Stimulated activated CD4-positive, alpha-beta T cell treated with anti-CD3 and anti-CD28 coated beads, Interleukin-1b, Interleukin-23, amount 100 ng/mL, for 1 hour (primary cell): ENCODE results near the gene ANXA3.
"Not testable (repeated sequence)": the region's sequence is repeated elsewhere in the genome, so short reads cannot be mapped to it uniquely, and the experiment has no call there.

Experiments used
- DNase-seq, 2 donors: peaks; one replicate each; pipeline ENCODE4 v3.0.0-alpha.2; 2020; ENCODE audit warnings: low read depth in 2 of 2

Gene ANXA3

DNA sequence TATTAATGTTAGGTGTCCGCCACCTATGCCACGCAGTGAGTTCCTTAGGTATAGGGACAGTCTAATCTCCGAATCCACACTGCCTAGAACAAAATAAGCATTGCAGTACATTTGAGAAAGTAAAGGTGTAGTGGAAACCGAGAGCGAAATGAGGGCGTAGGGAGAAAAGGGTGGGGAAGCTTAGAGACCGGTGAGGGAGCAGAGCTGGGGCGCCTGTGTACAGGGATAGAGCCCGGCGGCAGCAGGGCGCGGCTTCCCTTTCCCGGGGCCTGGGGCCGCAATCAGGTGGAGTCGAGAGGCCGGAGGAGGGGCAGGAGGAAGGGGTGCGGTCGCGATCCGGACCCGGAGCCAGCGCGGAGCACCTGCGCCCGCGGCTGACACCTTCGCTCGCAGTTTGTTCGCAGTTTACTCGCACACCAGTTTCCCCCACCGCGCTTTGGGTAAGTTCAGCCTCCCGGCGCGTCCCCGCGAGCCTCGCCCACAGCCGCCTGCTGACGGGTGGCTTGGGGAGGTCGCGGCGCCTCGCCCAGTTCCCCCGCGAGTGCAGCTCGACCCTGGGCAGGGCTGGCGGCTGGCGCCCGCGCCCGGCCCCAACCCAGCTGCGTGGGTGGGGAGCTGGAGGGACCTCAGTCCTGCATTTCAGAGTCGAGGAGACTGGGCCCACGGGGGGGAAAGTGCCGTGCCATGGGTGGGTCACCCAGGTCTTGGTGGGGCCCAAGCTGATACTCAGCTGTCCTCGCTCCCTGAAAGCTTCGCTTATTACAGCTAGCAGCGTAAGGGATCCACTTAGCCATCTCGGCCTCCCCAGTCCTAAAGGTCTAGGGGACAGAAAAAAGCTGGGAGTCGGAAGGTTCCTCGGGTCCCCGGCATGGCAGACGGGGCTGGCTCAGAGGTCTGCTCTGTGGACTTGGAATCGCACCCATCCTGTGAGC is at the start of gene ANXA3:
Gene ANXA3, plus strand, starts transcription at position 351 of the 932 bp plus-strand sequence. CDS start 2,704 bp downstream, outside the sequence.
- DNase-seq, result no peak

DNA sequence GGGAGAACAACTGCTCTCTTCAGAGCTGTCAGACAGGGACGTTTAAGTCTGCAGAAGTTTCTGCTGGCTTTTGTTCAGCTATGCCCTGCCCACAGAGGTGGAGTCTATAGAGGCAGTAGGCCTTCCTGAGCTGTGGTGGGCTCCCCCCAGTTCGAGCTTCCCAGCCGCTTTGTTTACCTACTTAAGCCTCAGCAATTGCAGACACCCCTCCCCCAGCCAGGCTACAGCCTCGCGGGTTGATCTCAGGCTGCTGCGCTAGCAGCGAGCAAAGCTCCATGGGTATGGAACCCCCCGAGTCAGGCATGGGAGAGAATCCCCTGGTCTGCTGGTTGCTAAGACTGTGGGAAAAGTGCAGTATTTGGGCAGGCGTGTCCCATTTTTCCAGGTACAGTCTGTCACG is 45.3 kb upstream of the ANXA3 start:
- not testable (repeated sequence) for DNase-seq

DNA sequence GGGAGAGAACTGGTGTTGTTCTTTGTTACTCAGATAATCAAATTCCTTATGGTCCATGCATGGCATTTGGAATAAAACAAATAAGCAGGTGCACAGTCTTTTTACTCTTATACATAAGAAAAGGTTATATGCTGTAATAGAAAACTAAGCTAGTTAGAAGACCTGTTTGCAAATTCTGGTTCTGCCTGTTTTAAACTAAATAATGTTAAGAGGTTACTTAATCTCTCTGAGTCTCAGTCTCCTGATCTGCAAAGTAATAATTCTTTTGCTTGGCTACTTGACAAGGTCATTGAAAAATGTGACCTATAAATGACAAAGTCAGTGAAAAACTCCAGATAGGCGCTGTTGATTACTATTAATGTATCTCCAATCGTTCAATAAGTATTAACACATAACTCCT is 42.5 kb upstream of the ANXA3 start:
- no peak for DNase-seq

GRCh38 chr4:78510108-78510507 is 41.5 kb upstream of the ANXA3 start:
- DNase-seq, result no peak

DNA sequence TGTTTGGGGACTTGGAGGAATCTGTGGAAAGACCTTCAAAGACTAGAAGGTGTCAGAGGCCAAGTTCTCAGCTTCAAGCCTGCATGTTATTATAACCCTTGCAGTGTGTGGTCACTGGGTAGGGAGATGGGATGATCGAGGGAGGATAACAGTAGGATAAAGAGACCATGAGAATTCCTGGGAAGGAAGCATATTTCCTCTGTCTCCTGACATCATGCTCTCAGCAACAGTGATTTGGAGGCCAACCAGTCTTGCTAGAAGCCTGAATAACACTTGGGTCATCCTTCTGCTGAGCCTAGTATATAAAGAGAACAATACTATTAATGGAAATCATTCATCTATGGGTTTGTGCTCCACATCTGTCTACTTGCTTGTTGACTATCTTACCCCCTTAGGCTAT is 40.9 kb upstream of the ANXA3 start:
- no peak for DNase-seq

DNA sequence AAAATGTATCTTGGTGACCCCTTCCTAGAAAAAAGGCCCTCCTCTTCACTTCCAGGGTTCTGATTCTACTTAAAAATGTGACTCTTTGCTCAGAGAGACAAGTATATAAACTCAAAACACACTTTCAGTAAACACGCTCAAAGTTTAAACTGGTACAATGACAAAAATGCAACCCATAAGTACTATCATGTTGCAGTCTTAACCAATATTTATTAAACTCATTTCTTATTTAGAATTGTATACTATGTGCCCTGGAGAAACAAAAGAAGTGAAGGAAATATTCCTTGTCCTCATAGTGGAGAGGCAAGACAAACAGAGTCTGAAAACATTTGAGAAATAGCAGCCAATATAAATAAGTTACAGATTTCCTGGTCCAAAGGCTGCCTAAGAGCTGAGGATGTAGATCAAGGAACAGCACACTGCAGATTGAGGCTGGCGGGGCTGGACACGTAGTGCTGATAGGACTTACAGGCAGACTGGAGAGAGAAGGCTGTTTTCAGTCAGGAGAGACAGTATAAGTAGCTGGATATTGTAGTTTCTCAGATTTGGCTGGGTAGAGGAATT is 39.1 kb upstream of the ANXA3 start:
- no peak for DNase-seq

GRCh38 chr4:78513411-78513975 is 38.1 kb upstream of the ANXA3 start:
- no peak for DNase-seq

- DNase-seq, result no peak
Measured at GRCh38 chr4:78517050-78517652, 34.4 kb upstream of the ANXA3 start.

GRCh38 chr4:78518561-78518960 is 33.0 kb upstream of the ANXA3 start:
- no peak for DNase-seq

DNA sequence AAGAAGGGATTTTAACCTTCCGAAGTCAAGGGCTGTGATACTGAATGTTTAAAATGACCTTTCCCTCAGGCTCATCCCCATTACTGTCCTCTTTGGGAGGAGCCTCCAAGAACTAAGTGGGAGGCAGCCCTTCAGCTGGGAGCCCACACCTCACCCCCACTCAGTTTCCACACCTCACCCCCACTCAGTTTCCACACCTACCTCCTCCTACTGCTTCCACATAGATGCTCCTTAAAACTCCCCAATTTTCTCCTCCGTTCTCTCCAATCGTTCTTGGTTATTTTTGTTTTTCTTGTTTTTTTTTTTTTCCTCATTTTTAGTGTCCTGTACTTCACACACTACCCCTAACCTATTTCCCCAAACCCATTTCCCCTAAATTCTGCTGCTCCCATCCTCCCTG is 31.6 kb upstream of the ANXA3 start:
- no peak for DNase-seq

DNA sequence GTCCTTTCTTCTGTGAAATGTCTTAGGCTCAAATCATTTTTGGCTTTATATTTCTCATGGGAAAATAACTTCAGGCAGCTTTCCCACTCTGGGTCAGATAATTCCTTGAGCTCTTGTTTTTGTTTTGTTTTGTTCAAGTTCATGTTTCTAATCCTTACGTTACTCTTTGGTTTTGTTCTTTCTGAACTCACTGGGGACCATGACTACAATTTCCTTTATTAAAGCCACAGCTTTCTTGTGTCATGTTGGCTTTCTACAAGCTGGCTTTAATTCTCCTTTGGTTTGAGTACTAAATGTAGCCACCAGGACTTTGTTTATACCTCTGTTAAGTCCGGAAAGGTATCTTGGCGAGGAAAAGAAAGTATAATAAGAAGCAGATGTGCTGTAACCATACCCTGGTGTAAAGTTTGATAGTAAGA is 30.8 kb upstream of the ANXA3 start:
- no peak for DNase-seq

DNA sequence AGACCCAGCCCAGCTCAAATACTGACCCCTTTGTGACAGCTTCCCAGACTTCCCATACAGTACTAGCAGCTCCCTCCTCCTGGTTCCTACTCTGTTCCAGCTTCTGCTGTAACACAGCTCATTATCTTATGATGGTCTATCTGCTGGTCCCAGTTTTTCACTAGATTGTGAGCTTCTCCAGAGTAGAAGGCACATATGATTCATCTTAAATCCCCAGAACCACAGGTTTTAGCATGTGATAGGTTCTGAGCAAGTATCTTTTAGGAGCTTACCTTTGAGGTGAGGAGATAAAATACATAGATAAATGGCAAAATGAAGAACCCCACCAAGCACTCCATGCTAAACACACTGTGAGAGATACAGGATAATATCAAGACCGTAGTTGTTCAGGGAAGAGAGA is 27.6 kb upstream of the ANXA3 start:
- DNase-seq, result no peak

- no peak for DNase-seq
Measured at GRCh38 chr4:78525559-78525958, 26.0 kb upstream of the ANXA3 start.

- DNase-seq, result no peak
Measured at GRCh38 chr4:78527103-78527502, 24.5 kb upstream of the ANXA3 start.

- DNase-seq, result no peak
Measured at GRCh38 chr4:78527555-78527954, 24.0 kb upstream of the ANXA3 start.

DNA sequence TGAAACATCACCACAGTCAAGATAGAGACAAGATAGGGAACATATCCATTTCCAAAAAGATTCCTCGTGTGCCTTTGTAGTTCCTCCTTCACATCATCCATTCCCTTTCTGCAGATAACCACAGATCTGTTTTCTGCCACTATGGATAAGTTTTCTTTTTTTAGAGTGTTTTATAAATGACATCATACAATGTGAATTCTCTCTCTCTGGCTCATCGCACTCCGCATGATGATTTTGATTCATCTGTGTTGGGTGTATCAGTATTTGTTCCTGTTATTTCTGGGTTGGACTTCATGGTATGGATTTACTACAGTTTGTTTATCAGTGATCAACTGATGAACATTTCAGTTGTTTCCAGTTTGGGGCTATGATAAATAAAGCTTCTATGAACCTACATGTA is 23.2 kb upstream of the ANXA3 start:
- no peak for DNase-seq

DNA sequence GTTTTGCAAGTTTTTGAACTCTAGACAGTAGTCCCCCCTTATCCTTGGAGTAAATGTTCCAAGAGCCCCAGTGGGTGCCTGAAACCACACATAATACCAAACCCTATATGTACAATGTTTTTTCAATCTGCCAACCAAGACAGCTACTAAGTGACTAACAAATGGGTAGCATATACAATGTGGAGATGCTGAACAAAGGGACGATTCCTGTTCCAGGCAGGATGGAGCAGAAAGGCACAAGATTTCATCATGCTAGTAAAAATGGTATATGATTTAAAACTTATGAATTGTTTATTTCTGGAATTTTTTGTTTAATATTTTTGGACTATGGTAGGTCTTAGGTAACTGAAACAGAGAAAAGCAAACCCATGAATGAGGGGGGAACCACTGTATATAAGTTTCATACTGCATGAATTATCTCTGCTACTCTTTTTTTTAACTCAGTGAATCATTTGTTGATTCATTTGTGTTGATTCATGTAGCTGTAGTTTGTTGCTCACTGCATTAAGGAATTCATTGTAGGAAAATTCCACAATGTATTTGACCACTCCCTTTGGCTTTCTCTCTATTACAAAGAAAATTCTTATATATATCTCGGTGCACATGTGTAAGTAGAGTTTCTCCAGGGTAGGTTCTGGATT is 21.9 kb upstream of the ANXA3 start:
- DNase-seq, result no peak

GRCh38 chr4:78532046-78532445 is 19.5 kb upstream of the ANXA3 start:
- no peak for DNase-seq

DNA sequence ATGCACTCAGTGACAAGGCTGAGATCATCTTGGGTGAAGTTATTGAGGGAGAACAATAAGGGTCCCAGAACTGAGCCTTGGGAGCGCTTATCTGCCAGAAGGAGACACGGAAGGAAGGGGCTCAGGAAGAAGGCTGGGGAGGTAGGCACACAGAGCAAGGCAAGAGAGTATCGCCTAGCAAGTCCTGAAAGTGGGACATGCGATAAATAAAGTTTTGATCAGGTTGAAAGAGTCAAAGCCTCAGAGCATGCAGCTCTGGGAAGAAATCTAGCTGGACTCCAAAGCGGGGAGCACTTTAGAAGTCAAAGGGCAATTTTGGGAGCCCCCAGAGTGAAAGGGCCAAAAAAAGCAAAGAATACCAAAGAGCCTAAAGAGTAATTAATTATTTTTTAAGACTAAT is 17.7 kb upstream of the ANXA3 start:
- DNase-seq, result no peak

DNA sequence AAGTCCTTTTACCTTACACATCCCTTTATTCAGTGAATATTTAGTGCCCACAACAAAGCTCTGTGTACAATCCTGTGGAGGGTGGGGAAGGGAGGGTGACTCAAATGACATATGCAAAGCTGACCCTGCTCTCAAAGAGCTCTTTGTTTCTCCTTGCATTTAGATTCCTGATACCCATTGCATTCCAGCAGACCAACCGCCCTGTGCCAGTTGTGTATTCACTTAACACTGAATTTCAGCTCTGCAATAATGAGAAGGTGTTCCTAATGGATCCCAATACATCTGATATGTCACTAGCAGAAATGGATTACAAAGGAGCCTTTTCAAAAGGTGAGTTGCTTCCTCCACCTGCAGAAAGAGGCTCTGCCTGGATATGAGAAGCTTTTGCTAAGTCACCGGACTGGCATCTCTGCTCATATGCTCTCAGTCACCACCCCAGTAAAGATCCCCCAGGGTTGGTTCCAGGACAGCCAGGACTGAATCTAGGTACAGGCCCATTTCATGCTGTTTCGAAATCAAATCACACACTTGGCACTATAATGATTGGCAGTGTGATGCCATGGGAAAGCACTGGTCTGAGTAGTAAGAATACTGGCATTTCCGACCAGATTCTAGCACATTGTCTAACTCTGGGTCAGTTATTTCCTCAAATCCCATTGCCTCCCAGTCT is 17.1 kb upstream of the ANXA3 start:
- no peak for DNase-seq

DNA sequence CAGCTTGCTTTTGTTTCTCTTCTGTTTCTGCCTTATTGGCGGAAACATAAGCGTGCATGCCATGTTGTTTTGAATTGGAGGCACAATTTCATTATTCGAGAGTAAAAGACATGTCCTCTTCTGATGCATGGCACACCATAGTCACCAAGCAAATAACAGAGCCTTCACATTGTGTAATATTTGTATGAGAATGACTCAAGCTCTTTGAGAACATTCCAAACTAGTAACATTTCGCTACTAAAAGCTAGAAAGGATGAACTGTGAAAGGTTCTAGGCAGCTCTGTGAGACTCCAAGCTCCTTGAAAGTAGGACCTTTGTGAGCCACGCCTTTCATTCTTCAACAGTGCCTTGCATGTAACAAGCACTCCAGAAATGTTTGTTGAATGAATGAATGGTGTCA is 9.2 kb upstream of the ANXA3 start:
- no peak for DNase-seq
